GM23248 (cell line): ENCODE measurements around the gene NEUROG1. TPM values are rescaled to one million over a fixed set of nuclear protein-coding genes. Genes with fewer than 3 reads are reported as not detected.

Source experiments
- DNase-seq: peaks from one replicate; pipeline ENCODE4 v3.0.0-alpha.2; 2015
- H2AFZ ChIP-seq: fragments of 200-600 bp; sonication (generic); 2 replicates; pipeline ENCODE4 v1.6.1; 2016; ENCODE audit warnings: antibody characterized with exemption
- H3F3A ChIP-seq: fragments of 200-600 bp; sonication (generic); 2 replicates; pipeline ENCODE4 v1.6.1; 2016; ENCODE audit warnings: mild to moderate bottlenecking, antibody characterized with exemption, mixed run types; ENCODE audit not compliant: insufficient read depth
- H3K27ac ChIP-seq: fragments of 200-600 bp; sonication (generic); 2 replicates; pipeline ENCODE4 v1.5.1; 2016; ENCODE audit warnings: mild to moderate bottlenecking
- H3K27me3 ChIP-seq: fragments of 200-600 bp; sonication (generic); replicated peaks from 2 replicates; pipeline ENCODE4 v1.6.1; 2016; ENCODE audit warnings: mild to moderate bottlenecking; ENCODE audit not compliant: insufficient read depth
- H3K36me3 ChIP-seq: fragments of 200-600 bp; sonication (generic); 2 replicates; pipeline ENCODE4 v1.6.1; 2016; ENCODE audit warnings: low read depth, mild to moderate bottlenecking
- H3K4me1 ChIP-seq: fragments of 200-600 bp; sonication (generic); 2 replicates; pipeline ENCODE4 v1.6.1; 2016; ENCODE audit warnings: mild to moderate bottlenecking; ENCODE audit not compliant: insufficient read depth
- H3K4me2 ChIP-seq: fragments of 200-600 bp; sonication (generic); one replicate; pipeline ENCODE4 v1.6.1; 2016; ENCODE audit warnings: mild to moderate bottlenecking; ENCODE audit not compliant: unreplicated experiment
- H3K4me3 ChIP-seq: fragments of 200-600 bp; sonication (generic); 2 replicates; pipeline ENCODE4 v1.5.1; 2016; ENCODE audit warnings: mild to moderate bottlenecking
- H3K79me2 ChIP-seq: fragments of 200-600 bp; sonication (generic); 2 replicates; pipeline ENCODE4 v1.6.1; 2016; ENCODE audit warnings: mild to moderate bottlenecking; ENCODE audit not compliant: insufficient read depth
- H3K9ac ChIP-seq: fragments of 200-600 bp; sonication (generic); 2 replicates; pipeline ENCODE4 v1.6.1; 2016; ENCODE audit warnings: mild to moderate bottlenecking
- H3K9me2 ChIP-seq: fragments of 200-600 bp; sonication (generic); 2 replicates; pipeline ENCODE4 v1.6.1; 2016; ENCODE audit warnings: mixed run types, mild to moderate bottlenecking, moderate library complexity; ENCODE audit not compliant: insufficient read depth
- H3K9me3 ChIP-seq: fragments of 200-600 bp; sonication (generic); one replicate; pipeline ENCODE4 v1.6.1; 2017; ENCODE audit warnings: low read depth
- H4K20me1 ChIP-seq: fragments of 200-600 bp; sonication (generic); 2 replicates; pipeline ENCODE4 v1.6.0; 2016; ENCODE audit not compliant: insufficient read depth
- EZH2 ChIP-seq: fragments of 200-600 bp; sonication (generic); IDR thresholded peaks from 2 replicates; pipeline ENCODE4 v1.6.1; 2018; ENCODE audit warnings: antibody characterized with exemption, mild to moderate bottlenecking; ENCODE audit not compliant: insufficient read depth, poor library complexity, severe bottlenecking
- EZH2phosphoT487 ChIP-seq: fragments of 200-600 bp; sonication (generic); IDR thresholded peaks from 2 replicates; pipeline ENCODE4 v1.6.1; 2018; ENCODE audit warnings: antibody characterized with exemption, moderate library complexity, mild to moderate bottlenecking, low read depth; ENCODE audit not compliant: insufficient read depth
- WGBS, 2 experiments: methylation state at CpG; one replicate each; pipeline ENCODE4 v1.1.6; 2015 to 2017; ENCODE audit warnings: low lambda C conversion rate in 2 of 2, low coverage in 1 of 2; ENCODE audit errors: missing lambda C conversion rate in 2 of 2; 5-methylcytosine and 5-hydroxymethylcytosine counted together
- in situ Hi-C: fragments of 300-500 bp; cut with MboI; formaldehyde crosslinking; loops from 2 replicates; pipeline ENCODE4 v1.15.0; 2020
- polyA plus RNA-seq: library from polyadenylated mRNA; unstranded; fragments of >200 nt; fragmentation: Nextera tagmentation; extraction: Ambion mirVana; gene quantifications from 2 replicates; pipeline ENCODE4 v1.2.1, GENCODE V29; 2016
- total RNA-seq: library from RNA; depleted of rRNA; stranded (reverse); fragments of >200 nt; shearing (Covaris generic); gene quantifications from 2 replicates; pipeline ENCODE4 v1.2.3, GENCODE V29; 2014

Gene NEUROG1
- total and polyA plus RNA-seq, 2 experiments from 2014 or later = not detected

GRCh38 chr5:135489466-135490244, 46.1 kb downstream of the NEUROG1 start:
- peak overlapping the region; percentile 91 for H2AFZ ChIP-seq
- peaks cover 21% of the 10 kb centered on the region for H3F3A ChIP-seq
- H3K9me2 ChIP-seq = no peaks in the 10 kb centered on the region
- H3K9me3 ChIP-seq = no peaks in the 10 kb centered on the region
- no peak overlapping the region; the same call in 1 of the 2 replicates for H3K9ac ChIP-seq
- H4K20me1 ChIP-seq = no peaks in the 10 kb centered on the region
- H3K27ac ChIP-seq = no peak overlapping the region
- no peak overlapping the region for H3K4me2 ChIP-seq
- H3K36me3 ChIP-seq = no peaks in the 10 kb centered on the region
- TF ChIP-seq EZH2phosphoT487 (no peak), EZH2 (no peak)
- H3K4me3 ChIP-seq = peak overlapping the region; percentile 80; the same call in 1 of the 2 replicates
- H3K27me3 ChIP-seq = no peaks in the 10 kb centered on the region
- no peaks in the 10 kb centered on the region for H3K79me2 ChIP-seq
- in situ Hi-C loops = no loop called here
- H3K4me1 ChIP-seq = peaks cover 24% of the 10 kb centered on the region
- WGBS, 2 experiments = 27 to 33% methylated on average over 53 of the region's 53 CpGs
- peak; percentile 19 for DNase-seq

- in situ Hi-C loops = no loop called here
- peaks cover 16% of the 10 kb centered on the region for H3K4me1 ChIP-seq
- no peaks in the 10 kb centered on the region for H3K79me2 ChIP-seq
- H3K9ac ChIP-seq = peak overlapping the region; percentile 77
- no peaks in the 10 kb centered on the region for H4K20me1 ChIP-seq
- no peaks in the 10 kb centered on the region for H3K9me2 ChIP-seq
- no peak overlapping the region for H3K27ac ChIP-seq
- H3K9me3 ChIP-seq = no peaks in the 10 kb centered on the region
- no peaks in the 10 kb centered on the region for H3K27me3 ChIP-seq
- peak overlapping the region; percentile 80 for H3K4me3 ChIP-seq
- no peak for TF ChIP-seq EZH2
- TF ChIP-seq EZH2phosphoT487 = no peak
- WGBS, 2 experiments = 2 to 3% methylated on average over 42 to 44 of the region's 44 CpGs
- peaks cover 13% of the 10 kb centered on the region for H3F3A ChIP-seq
- DNase-seq = peak; percentile 83
- no peaks in the 10 kb centered on the region for H3K36me3 ChIP-seq
- peak overlapping the region; percentile 91 for H2AFZ ChIP-seq
- peak overlapping the region; percentile 92 for H3K4me2 ChIP-seq
Measured at GRCh38 chr5:135488727-135489465, 46.9 kb downstream of the NEUROG1 start.

- no peaks in the 10 kb centered on the region for H3K9me2 ChIP-seq
- H3K27me3 ChIP-seq = no peaks in the 10 kb centered on the region
- 81 to 84% methylated on average over 11 of the region's 11 CpGs for WGBS, 2 experiments
- H3F3A ChIP-seq = peaks cover 6% of the 10 kb centered on the region; the same call in 1 of the 2 replicates
- no peak overlapping the region for H3K27ac ChIP-seq
- H3K9me3 ChIP-seq = no peaks in the 10 kb centered on the region
- no peaks in the 10 kb centered on the region for H4K20me1 ChIP-seq
- peak overlapping the region; percentile 91 for H2AFZ ChIP-seq
- peak overlapping the region; percentile 92 for H3K4me2 ChIP-seq
- H3K9ac ChIP-seq = peak overlapping the region; percentile 77
- peak; percentile 6 for DNase-seq
- H3K36me3 ChIP-seq = no peaks in the 10 kb centered on the region
- H3K4me3 ChIP-seq = peak overlapping the region; percentile 80; the same call in 1 of the 2 replicates
- peaks cover 8% of the 10 kb centered on the region for H3K4me1 ChIP-seq
- TF ChIP-seq EZH2 = no peak
- TF ChIP-seq EZH2phosphoT487 = no peak
- H3K79me2 ChIP-seq = no peaks in the 10 kb centered on the region
- in situ Hi-C loops = no loop called here
Measured at GRCh38 chr5:135487839-135488514, 47.8 kb downstream of the NEUROG1 start.

DNA sequence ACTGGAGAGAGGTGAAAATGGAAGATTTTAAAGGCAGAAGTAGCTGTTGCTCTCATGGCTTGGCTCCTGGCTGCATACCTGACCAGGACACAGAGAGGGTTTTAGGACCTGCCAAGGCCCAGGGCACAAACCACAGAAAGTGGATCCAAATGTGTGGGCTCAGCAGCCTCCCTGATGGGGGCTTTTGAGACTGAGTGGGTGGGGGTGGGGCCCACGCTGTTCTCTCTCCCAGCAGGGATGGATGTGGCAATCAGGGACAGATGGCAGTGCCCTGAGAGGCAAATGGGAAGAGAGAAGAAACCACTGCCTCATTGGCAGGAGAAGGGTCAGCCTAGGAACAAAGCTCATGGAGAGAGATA, 48.7 kb downstream of the NEUROG1 start:
- H3F3A ChIP-seq = no peaks in the 10 kb centered on the region
- no peak overlapping the region for H3K4me2 ChIP-seq
- no peaks in the 10 kb centered on the region for H3K79me2 ChIP-seq
- no peak for DNase-seq
- H3K27me3 ChIP-seq = no peaks in the 10 kb centered on the region
- H4K20me1 ChIP-seq = no peaks in the 10 kb centered on the region
- 86 to 88% methylated on average over 1 of the region's 1 CpG for WGBS, 2 experiments
- 0 out of 2 replicates have a peak, but pooled peaks cover 5% of the 10 kb centered on the region for H3K4me1 ChIP-seq
- no peak overlapping the region for H3K4me3 ChIP-seq
- no peaks in the 10 kb centered on the region for H3K9me3 ChIP-seq
- no peaks in the 10 kb centered on the region for H3K36me3 ChIP-seq
- no peak for TF ChIP-seq EZH2phosphoT487
- TF ChIP-seq EZH2 = no peak
- H3K27ac ChIP-seq = no peak overlapping the region
- H3K9me2 ChIP-seq = no peaks in the 10 kb centered on the region
- no peak overlapping the region for H3K9ac ChIP-seq
- in situ Hi-C loops = no loop called here
- no peak overlapping the region for H2AFZ ChIP-seq
